ENCODE measurements around the gene DDAH2. TPM values are rescaled to one million over a fixed set of nuclear protein-coding genes. Genes with fewer than 3 reads are reported as not detected.
A peak's percentile ranks its signal among the peaks of the same experiment; 100 is the strongest.

DDAH2 gene
- total RNA-seq, 1 donor from 2014 or later: 72.4 TPM

DNA sequence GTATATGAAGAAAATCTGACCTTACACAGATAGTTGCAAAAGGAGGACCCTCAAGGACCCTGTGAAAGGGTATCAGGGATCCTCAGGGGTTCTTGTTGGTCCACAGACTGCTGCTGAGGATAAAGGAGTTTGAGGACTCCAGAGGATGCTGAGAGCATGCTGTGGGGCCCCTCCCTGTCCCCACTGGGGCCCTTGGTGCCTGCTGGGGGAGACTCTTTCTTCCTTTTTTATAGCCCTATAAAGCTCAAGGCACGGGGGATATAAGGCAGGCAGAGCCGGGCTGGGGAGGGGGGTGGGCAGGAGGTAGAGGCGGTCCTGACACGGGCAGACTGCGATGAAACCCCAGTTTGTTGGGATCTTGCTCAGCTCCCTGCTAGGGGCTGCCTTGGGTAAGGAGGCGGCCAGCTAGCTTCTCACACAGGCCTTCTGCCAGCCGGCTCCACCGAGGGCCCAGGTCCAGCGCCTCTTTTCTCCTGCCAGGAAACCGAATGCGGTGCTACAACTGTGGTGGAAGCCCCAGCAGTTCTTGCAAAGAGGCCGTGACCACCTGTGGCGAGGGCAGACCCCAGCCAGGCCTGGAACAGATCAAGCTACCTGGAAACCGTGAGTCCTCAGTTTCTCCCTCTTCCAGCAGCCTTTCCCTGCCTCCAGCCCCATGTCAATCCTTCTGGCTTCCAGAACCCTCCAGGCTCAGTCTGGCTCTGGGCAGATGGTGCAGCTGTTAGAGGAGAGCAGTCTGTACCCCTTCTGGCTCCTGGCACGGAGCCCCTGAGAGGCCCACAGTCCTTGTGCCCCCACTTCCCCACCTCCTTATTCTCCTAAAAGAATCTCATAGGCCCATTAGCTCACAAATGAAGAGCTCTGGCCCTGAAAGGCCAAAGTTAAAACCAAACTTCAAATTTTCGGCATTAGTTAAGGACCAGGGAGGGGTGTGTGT is 13.8 kb downstream of the DDAH2 start, which contains the start of gene LY6G6D:
TSS of gene LY6G6D (plus strand) at position 327 of the 937 bp plus-strand sequence. CDS start at position 335, 8 bp downstream.
- H3K27me3 Mint-ChIP-seq (ENCODE audit: low read depth, unreplicated experiment): peaks cover 20% of the 10 kb centered on the region
- peaks cover 7% of the 10 kb centered on the region for H3K4me1 Mint-ChIP-seq (ENCODE audit: low read depth, unreplicated experiment)
- DNase-seq (ENCODE audit: low read depth) (no peak), FAIRE-seq (no peak)
- H3K27ac ChIP-seq (ENCODE audit: low read depth, low read length): no peak within 1 kb of the TSS
- no peaks in the 10 kb centered on the region for H3K79me2 ChIP-seq (ENCODE audit: insufficient read depth, low read length)
- no peaks in the 10 kb centered on the region for H3K4me1 ChIP-seq (ENCODE audit: insufficient read depth, low read length)
- H3K36me3 ChIP-seq (ENCODE audit: insufficient read depth, low read length): no peaks in the 10 kb centered on the region
- peak within 1 kb of the TSS; percentile 41 for H2AFZ ChIP-seq (ENCODE audit: low read depth, low read length)
- H3K36me3 Mint-ChIP-seq (ENCODE audit: low read depth, unreplicated experiment): peaks cover 2% of the 10 kb centered on the region
- no peak within 1 kb of the TSS for H3K4me2 ChIP-seq (ENCODE audit: low read length)
- no peak within 1 kb of the TSS for H3K9ac ChIP-seq (ENCODE audit: low read length)
- no peak within 1 kb of the TSS for H3K4me3 ChIP-seq (ENCODE audit: insufficient read depth, low read depth, low read length)
- no peak within 1 kb of the TSS for H3K4me3 Mint-ChIP-seq (ENCODE audit: unreplicated experiment)
- peak within 1 kb of the TSS; percentile 31 for H3K27ac Mint-ChIP-seq (ENCODE audit: unreplicated experiment)
- peaks cover 2% of the 10 kb centered on the region for H3K27me3 ChIP-seq (ENCODE audit: insufficient read depth, low read length)
- H4K20me1 ChIP-seq (ENCODE audit: insufficient read depth, low read length): no peaks in the 10 kb centered on the region
- H3K9me3 ChIP-seq (ENCODE audit: insufficient read depth, low read depth, low read length): no peaks in the 10 kb centered on the region
- H3K9me3 Mint-ChIP-seq (ENCODE audit: unreplicated experiment): peaks cover 3% of the 10 kb centered on the region
- TF ChIP-seq, protein P1, sequence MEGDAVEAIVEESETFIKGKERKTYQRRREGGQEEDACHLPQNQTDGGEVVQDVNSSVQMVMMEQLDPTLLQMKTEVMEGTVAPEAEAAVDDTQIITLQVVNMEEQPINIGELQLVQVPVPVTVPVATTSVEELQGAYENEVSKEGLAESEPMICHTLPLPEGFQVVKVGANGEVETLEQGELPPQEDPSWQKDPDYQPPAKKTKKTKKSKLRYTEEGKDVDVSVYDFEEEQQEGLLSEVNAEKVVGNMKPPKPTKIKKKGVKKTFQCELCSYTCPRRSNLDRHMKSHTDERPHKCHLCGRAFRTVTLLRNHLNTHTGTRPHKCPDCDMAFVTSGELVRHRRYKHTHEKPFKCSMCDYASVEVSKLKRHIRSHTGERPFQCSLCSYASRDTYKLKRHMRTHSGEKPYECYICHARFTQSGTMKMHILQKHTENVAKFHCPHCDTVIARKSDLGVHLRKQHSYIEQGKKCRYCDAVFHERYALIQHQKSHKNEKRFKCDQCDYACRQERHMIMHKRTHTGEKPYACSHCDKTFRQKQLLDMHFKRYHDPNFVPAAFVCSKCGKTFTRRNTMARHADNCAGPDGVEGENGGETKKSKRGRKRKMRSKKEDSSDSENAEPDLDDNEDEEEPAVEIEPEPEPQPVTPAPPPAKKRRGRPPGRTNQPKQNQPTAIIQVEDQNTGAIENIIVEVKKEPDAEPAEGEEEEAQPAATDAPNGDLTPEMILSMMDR (IDR thresholded peaks at IDR 0.05; ENCODE audit: insufficient read depth, low read depth, low read length): no peak
- no peak for TF ChIP-seq EZH2 (IDR thresholded peaks at IDR 0.05; ENCODE audit: insufficient read depth, low read length)

DNA sequence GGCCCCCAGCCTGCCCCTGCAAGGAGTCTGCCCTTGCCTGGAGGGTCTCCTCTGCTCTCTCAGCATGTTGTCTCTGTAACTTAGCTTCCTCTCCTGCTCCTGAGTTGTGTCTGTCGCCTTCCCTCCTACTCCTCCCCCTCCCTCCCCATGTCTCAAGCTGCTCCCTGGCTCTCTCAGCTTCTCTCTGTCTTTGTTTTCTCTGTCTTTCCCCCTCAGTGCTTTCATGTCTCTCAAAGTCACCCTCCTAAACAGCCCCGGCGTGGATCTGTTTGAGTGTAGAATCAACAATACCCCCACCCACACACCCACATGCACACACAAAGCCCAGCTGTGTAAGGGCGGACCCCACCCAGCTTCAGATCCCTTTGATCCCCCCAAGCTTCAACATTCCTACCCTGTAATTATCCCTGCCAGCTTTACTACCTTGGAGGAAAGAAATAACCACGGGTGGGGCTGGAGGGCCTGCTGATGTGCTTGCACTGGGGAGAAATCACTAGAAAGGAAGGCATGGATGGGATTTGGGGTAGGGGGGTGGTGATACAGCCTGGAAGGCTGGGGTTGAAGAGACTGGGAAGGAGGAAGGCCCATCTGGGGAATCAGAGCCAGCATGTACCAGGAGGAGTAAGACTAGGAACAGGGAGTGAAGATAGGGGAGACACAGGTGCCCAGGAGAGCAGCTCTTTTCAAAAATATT is 15.0 kb downstream of the DDAH2 start:
- no peaks in the 10 kb centered on the region for H4K20me1 ChIP-seq (ENCODE audit: insufficient read depth, low read length)
- H3K4me3 Mint-ChIP-seq (ENCODE audit: unreplicated experiment): no peak overlapping the region
- H3K79me2 ChIP-seq (ENCODE audit: insufficient read depth, low read length): no peaks in the 10 kb centered on the region
- no peak for FAIRE-seq
- H3K36me3 ChIP-seq (ENCODE audit: insufficient read depth, low read length): no peaks in the 10 kb centered on the region
- no peak for DNase-seq (ENCODE audit: low read depth)
- no peak overlapping the region for H2AFZ ChIP-seq (ENCODE audit: low read depth, low read length)
- H3K9me3 ChIP-seq (ENCODE audit: insufficient read depth, low read depth, low read length): no peaks in the 10 kb centered on the region
- H3K36me3 Mint-ChIP-seq (ENCODE audit: low read depth, unreplicated experiment): peaks cover 2% of the 10 kb centered on the region
- peaks cover 2% of the 10 kb centered on the region for H3K9me3 Mint-ChIP-seq (ENCODE audit: unreplicated experiment)
- H3K4me2 ChIP-seq (ENCODE audit: low read length): no peak overlapping the region
- H3K27me3 ChIP-seq (ENCODE audit: insufficient read depth, low read length): peaks cover 2% of the 10 kb centered on the region
- no peak overlapping the region for H3K27ac ChIP-seq (ENCODE audit: low read depth, low read length)
- H3K9ac ChIP-seq (ENCODE audit: low read length): no peak overlapping the region
- no peaks in the 10 kb centered on the region for H3K4me1 ChIP-seq (ENCODE audit: insufficient read depth, low read length)
- peaks cover 6% of the 10 kb centered on the region for H3K4me1 Mint-ChIP-seq (ENCODE audit: low read depth, unreplicated experiment)
- H3K27ac Mint-ChIP-seq (ENCODE audit: unreplicated experiment): peak overlapping the region; percentile 31
- TF ChIP-seq, protein P1 (IDR thresholded peaks at IDR 0.05; ENCODE audit: insufficient read depth, low read depth, low read length): no peak
- no peak for TF ChIP-seq EZH2 (IDR thresholded peaks at IDR 0.05; ENCODE audit: insufficient read depth, low read length)
- peaks cover 16% of the 10 kb centered on the region for H3K27me3 Mint-ChIP-seq (ENCODE audit: low read depth, unreplicated experiment)
- no peak overlapping the region for H3K4me3 ChIP-seq (ENCODE audit: insufficient read depth, low read depth, low read length)
